ENCODE measurements around the gene SORL1-AS1.

Gene SORL1-AS1

GRCh38 chr11:121408830-121409229 is 43.9 kb downstream of the SORL1-AS1 start:
- Histone ChIP-seq H3K27me3 (ENCODE audit: insufficient read depth, poor library complexity, severe bottlenecking) (no peaks in the 10 kb centered on the region), H3K4me3 (replicated peaks; ENCODE audit: insufficient read depth, low read length) (no peak overlapping the region), H3K27ac (replicated peaks) (no peak overlapping the region)
- TF ChIP-seq REST (IDR thresholded peaks at IDR 0.05; ENCODE audit: insufficient replicate concordance, low read depth) (no peak), SPI1 (IDR thresholded peaks at IDR 0.05; ENCODE audit: borderline replicate concordance, low read depth) (no peak), POLR2AphosphoS5 (IDR thresholded peaks at IDR 0.05; ENCODE audit: low read depth) (no peak), CTCF (IDR thresholded peaks at IDR 0.05; ENCODE audit: insufficient read depth, low read length) (no peak), GABPA (IDR thresholded peaks at IDR 0.05; ENCODE audit: low read depth) (no peak)
- DNase-seq (ENCODE audit: low read depth in 1 of 2, low spot score in 1 of 2), result no peak

- DNase-seq (ENCODE audit: low read depth in 1 of 2, low spot score in 1 of 2), result no peak
- Histone ChIP-seq H3K27me3 (ENCODE audit: insufficient read depth, poor library complexity, severe bottlenecking) (no peaks in the 10 kb centered on the region), H3K27ac (replicated peaks) (no peak overlapping the region), H3K4me3 (replicated peaks; ENCODE audit: insufficient read depth, low read length) (no peak overlapping the region)
- TF ChIP-seq CTCF (IDR thresholded peaks at IDR 0.05; ENCODE audit: insufficient read depth, low read length), result no peak
- TF ChIP-seq GABPA (IDR thresholded peaks at IDR 0.05; ENCODE audit: low read depth), result no peak
- no peak for TF ChIP-seq REST (IDR thresholded peaks at IDR 0.05; ENCODE audit: insufficient replicate concordance, low read depth)
- TF ChIP-seq SPI1 (IDR thresholded peaks at IDR 0.05; ENCODE audit: borderline replicate concordance, low read depth), result no peak
- no peak for TF ChIP-seq POLR2AphosphoS5 (IDR thresholded peaks at IDR 0.05; ENCODE audit: low read depth)
Observed at GRCh38 chr11:121406291-121406690, 46.5 kb downstream of the SORL1-AS1 start.

- Histone ChIP-seq H3K27ac (replicated peaks) (no peak overlapping the region), H3K4me3 (replicated peaks; ENCODE audit: insufficient read depth, low read length) (no peak overlapping the region)
- no peak for TF ChIP-seq GABPA (IDR thresholded peaks at IDR 0.05; ENCODE audit: low read depth)
Observed at GRCh38 chr11:121405646-121406045, 47.1 kb downstream of the SORL1-AS1 start.

GRCh38 chr11:121394785-121395184 is 58.0 kb downstream of the SORL1-AS1 start:
- TF ChIP-seq REST (IDR thresholded peaks at IDR 0.05; ENCODE audit: insufficient replicate concordance, low read depth) (no peak), POLR2AphosphoS5 (IDR thresholded peaks at IDR 0.05; ENCODE audit: low read depth) (no peak)
- Histone ChIP-seq H3K27me3 (ENCODE audit: insufficient read depth, poor library complexity, severe bottlenecking) (no peaks in the 10 kb centered on the region), H3K4me3 (replicated peaks; ENCODE audit: insufficient read depth, low read length) (no peak overlapping the region), H3K27ac (replicated peaks) (no peak overlapping the region; the same call in 1 of the 2 replicates)
- DNase-seq (ENCODE audit: low read depth in 1 of 2, low spot score in 1 of 2), result no peak

More at GRCh38 chr11:121405646-121406045, 47.1 kb downstream of the SORL1-AS1 start:
- no peak for DNase-seq (ENCODE audit: low read depth in 1 of 2, low spot score in 1 of 2)
- H3K27me3 ChIP-seq (ENCODE audit: insufficient read depth, poor library complexity, severe bottlenecking), result no peaks in the 10 kb centered on the region
